Aorta (tissue), 5 donors: Measurements from ENCODE around the gene DCC. TPM values are rescaled to one million over a fixed set of nuclear protein-coding genes. Genes with fewer than 3 reads are reported as not detected.

Experiments
- ATAC-seq: fragments of 200-7000 bp; cut with Tn5 transposase; one replicate; pipeline ENCODE4 v1.9.1; 2022; ENCODE audit warnings: moderate library complexity; ENCODE audit not compliant: low FRiP score
- DNase-seq, 2 donors: peaks; one replicate each; pipeline ENCODE4 v3.0.0-alpha.2; 2020
- H3K27ac ChIP-seq, 2 donors: one replicate each; pipeline ENCODE4 v1.5.1; 2013; ENCODE audit warnings: low read length in 2 of 2, mild to moderate bottlenecking in 2 of 2, moderate library complexity in 2 of 2, control low read depth in 1 of 2, inconsistent platforms in 1 of 2, low read depth in 1 of 2
- H3K27me3 ChIP-seq, 2 donors: one replicate each; pipeline ENCODE4 v1.6.1; 2013; ENCODE audit warnings: control low read depth in 1 of 2, low read length in 1 of 2, mild to moderate bottlenecking in 1 of 2, moderate library complexity in 1 of 2; ENCODE audit not compliant: insufficient read depth in 2 of 2, control insufficient read depth in 1 of 2
- H3K36me3 ChIP-seq, 2 donors: one replicate each; pipeline ENCODE4 v1.6.1; 2013; ENCODE audit warnings: control low read depth in 1 of 2, low read length in 1 of 2, mild to moderate bottlenecking in 1 of 2; ENCODE audit not compliant: insufficient read depth in 2 of 2, control insufficient read depth in 1 of 2
- H3K4me1 ChIP-seq, 2 donors: one replicate each; pipeline ENCODE4 v1.6.1; 2013; ENCODE audit warnings: low read length in 2 of 2, control low read depth in 1 of 2, mild to moderate bottlenecking in 1 of 2, moderate library complexity in 1 of 2; ENCODE audit not compliant: insufficient read depth in 2 of 2, control insufficient read depth in 1 of 2
- H3K4me3 ChIP-seq, 2 donors: one replicate each; pipeline ENCODE4 v1.5.1; 2013; ENCODE audit warnings: low read length in 2 of 2, control low read depth in 1 of 2, mild to moderate bottlenecking in 1 of 2
- H3K9me3 ChIP-seq: one replicate; pipeline ENCODE4 v1.6.1; 2013; ENCODE audit warnings: mild to moderate bottlenecking, low read length; ENCODE audit not compliant: control insufficient read depth
- WGBS, 2 donors: extraction: QIAGEN DNeasy Blood & Tissue Kit; methylation state at CpG; one replicate each; pipeline ENCODE4 v1.1.7; 2013; 5-methylcytosine and 5-hydroxymethylcytosine counted together
- intact Hi-C, 2 donors: fragments of 100-400 bp; cut with DNase I; formaldehyde crosslinking; loops; one replicate each; pipeline versions ENCODE4 v1.14.2 to v1.15.0; 2022
- polyA plus RNA-seq, 2 donors: library from polyadenylated mRNA; stranded (reverse); fragments of 200-250 nt; gene quantifications; one replicate each; pipeline ENCODE4 v1.2.3, GENCODE V29; 2013
- total RNA-seq, 2 donors: library from RNA; stranded (reverse); fragmentation: NEBNext Ultra II Directional; extraction: Animal tissue kit (Norgen Biotek cat#: 25700); gene quantifications; one replicate each; pipeline ENCODE4 v1.2.1, GENCODE V29; 2021
- donor health status: healthy with polysubstance abuse.
- donor health status: Bipolar disorder and iron deficiency.
- donor health status: DM: no; HTN: no; CAD: no.
- donor health status: DM: no; HTN: no; CAD: no.
- donor health status: DM: yes; HTN: yes; CAD: no.

The DCC gene
- total and polyA plus RNA-seq, 4 donors = 0.78 TPM; not detected in 3

DNA sequence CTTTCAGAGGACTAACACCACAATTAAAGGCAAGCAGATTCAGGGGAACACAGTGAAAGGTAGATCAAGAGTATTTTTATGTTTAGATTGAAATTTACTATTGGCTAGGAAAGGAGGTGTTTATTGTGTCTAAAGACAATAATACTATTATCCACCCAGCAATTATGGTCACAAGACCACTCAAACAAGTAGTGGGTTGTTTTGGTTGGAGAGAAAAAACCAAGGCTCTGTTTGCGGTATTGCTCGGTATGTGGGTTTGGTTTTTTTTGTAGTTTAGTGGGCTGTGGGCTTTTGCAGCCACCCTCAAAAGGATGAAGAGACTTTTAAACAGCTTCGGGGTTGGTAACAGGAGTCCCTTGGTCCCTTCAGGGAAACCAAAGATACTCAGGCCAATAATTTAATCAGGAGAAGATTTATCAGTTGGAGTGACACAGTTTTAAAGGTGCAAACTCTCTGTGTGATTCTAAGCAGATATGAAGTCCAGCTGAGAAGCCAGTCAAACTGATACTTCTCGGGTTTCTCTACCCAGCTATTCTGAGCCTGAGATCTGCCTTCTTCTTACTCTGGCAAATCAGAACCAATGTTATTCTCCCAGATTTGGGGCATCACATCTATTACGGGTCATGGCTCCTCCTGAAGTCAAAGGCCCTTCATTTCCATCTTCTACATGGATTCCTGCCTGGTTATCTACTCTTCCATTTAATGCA, 55.3 kb downstream of the DCC start:
- Histone ChIP-seq H3K4me1 (no peaks in the 10 kb centered on the region), H3K9me3 (no peaks in the 10 kb centered on the region), H3K36me3 (no peaks in the 10 kb centered on the region), H3K4me3 (no peak overlapping the region), H3K27me3 (no peaks in the 10 kb centered on the region), H3K27ac (no peak overlapping the region)
- WGBS, 2 donors = 40 to 50% methylated on average over 5 of the region's 5 CpGs
- intact Hi-C loops = no loop called here
- DNase-seq (no peak), ATAC-seq (no peak)

DNA sequence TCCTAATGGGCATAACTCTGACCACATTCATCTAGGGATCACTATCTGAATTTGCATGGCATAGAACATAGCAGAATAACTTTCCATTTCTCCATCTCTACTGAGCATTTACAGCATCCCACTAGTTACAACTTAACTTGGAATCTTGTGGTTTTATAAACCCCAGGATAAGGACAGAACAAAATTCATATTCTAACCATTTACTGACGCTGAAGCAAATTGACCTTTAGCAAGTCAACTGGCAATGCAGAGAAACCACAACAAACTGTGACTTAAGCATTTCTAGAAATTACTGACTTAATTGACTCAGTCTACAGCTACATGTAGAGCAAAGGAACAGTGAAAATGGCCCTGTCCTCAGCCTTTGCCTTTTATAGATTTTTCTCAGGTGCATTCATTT, 61.2 kb downstream of the DCC start:
- Histone ChIP-seq H3K4me1 (no peaks in the 10 kb centered on the region), H3K27me3 (no peaks in the 10 kb centered on the region), H3K9me3 (no peaks in the 10 kb centered on the region), H3K4me3 (no peak overlapping the region), H3K36me3 (no peaks in the 10 kb centered on the region), H3K27ac (no peak overlapping the region)
- intact Hi-C loops = no loop called here
- DNase-seq (no peak), ATAC-seq (no peak)
- 87 to 88% methylated on average over 1 of the region's 1 CpG for WGBS, 2 donors

DNA sequence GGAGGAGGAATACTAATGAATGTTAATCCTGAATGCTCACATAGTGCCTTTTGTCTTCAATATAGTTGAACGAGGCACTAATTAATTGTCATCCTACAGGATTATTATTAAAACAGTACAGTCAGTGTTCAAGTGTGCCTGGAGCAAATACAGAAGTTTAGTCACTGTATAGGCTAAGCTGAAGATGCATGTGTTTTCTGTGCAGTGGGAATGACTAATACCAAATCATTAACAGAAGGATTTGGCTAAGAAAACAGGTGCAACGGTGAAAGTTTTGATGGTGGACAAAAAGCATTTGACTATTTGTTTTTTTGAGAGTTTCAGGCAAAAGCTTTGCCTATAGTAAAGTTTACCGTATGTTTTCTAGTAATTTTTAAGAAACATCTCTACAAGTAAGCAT, 62.8 kb downstream of the DCC start:
- H3K4me1 ChIP-seq = no peaks in the 10 kb centered on the region
- no peaks in the 10 kb centered on the region for H3K27me3 ChIP-seq
- H3K9me3 ChIP-seq = no peaks in the 10 kb centered on the region
- no peak overlapping the region for H3K27ac ChIP-seq
- intact Hi-C loops = no loop called here
- no peaks in the 10 kb centered on the region for H3K36me3 ChIP-seq
- no peak for ATAC-seq
- H3K4me3 ChIP-seq = no peak overlapping the region
- DNase-seq = no peak
- 56 to 89% methylated on average over 3 of the region's 3 CpGs for WGBS, 2 donors

DNA sequence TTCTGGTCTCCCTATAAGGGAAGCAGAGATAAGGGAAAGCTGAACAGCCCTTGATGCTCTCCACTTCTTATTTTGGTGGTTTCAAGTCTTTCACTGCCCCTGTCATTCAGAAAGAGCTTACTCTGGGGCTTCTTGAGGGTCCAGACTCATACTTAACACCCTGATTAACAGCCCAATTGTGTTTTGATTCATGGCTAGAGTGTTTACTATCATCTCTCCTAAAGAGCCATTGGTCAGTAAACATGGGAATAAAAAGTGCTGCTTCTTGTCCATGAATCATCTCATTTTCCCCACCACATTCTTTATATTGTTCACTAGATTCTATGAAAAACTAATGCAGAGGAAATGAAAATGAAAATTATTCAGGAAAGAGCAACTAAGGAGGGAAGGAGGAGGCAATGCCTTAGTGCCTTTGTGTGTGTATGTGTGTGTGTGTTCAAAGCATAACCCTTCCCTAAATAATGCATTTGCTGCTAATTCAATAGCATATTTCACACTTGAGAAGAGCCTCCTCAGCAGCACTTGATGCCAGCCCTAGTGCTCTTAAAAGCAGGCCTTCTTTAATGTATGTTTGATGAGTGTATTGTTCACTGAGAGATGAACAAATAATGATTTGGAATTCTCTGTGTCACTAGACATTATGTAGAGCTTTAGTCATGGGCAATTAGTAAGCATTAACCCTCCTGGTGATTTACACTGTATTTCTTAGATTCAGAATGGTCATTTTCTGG, 63.5 kb downstream of the DCC start:
- DNase-seq = no peak
- H3K36me3 ChIP-seq = no peaks in the 10 kb centered on the region
- H3K27me3 ChIP-seq = no peaks in the 10 kb centered on the region
- intact Hi-C loops = no loop called here
- no peaks in the 10 kb centered on the region for H3K9me3 ChIP-seq
- no peak overlapping the region for H3K4me3 ChIP-seq
- H3K27ac ChIP-seq = no peak overlapping the region
- H3K4me1 ChIP-seq = no peaks in the 10 kb centered on the region
- ATAC-seq = no peak

DNA sequence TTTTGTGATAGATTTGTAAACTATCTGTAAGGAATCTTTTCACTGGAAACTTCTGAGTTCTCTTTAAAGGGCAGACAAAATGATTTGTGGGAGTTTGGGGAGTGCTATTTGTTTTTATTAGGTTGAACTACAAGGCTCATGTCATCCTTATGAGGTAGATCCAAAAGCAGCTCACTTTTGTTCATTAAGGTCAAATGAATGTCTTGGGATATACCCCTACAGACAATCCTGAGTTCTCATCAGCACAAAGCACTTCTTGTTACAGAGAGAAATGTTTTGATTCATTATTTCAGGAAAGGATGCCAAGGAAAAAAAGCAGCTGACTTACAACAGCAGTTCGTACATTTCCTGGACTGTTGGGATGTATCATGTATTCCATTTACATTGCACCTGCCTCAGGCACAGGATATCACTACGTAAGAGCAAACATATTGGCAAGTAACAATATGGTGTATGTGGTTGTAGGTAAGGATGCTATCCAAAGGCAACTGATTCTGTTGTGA, 68.9 kb downstream of the DCC start:
- intact Hi-C loops = no loop called here
- Histone ChIP-seq H3K27me3 (no peaks in the 10 kb centered on the region), H3K36me3 (no peaks in the 10 kb centered on the region), H3K27ac (no peak overlapping the region), H3K9me3 (no peaks in the 10 kb centered on the region), H3K4me1 (peaks cover 0 to 2% of the 10 kb centered on the region in 2 donors), H3K4me3 (no peak overlapping the region)
- 40 to 61% methylated on average over 2 of the region's 2 CpGs for WGBS, 2 donors
- ATAC-seq (no peak), DNase-seq (no peak)

DNA sequence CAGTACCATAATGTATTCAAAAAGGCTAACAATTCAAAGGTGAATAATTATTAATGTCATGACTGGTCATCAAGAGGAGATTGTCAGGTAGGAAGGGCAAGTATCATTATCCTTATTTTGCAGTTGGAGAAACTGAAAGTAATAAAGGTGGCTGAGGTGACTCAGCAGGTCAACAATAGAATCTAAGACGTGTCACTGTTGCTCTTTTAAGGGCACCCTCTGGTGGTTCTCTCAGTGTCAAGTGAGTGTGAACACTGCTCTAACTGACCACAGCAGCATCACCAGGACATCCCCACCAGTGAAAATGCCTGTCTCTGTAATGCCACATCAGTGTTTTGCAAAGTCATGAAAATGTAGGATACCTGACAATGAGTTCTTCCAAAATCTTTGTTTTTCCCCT, 69.7 kb downstream of the DCC start:
- H3K27me3 ChIP-seq = no peaks in the 10 kb centered on the region
- no peaks in the 10 kb centered on the region for H3K9me3 ChIP-seq
- WGBS, 2 donors = 29 to 57% methylated on average over 1 of the region's 1 CpG
- no peaks in the 10 kb centered on the region for H3K36me3 ChIP-seq
- intact Hi-C loops = no loop called here
- H3K4me1 ChIP-seq = peaks cover 0 to 2% of the 10 kb centered on the region in 2 donors
- DNase-seq = no peak
- H3K4me3 ChIP-seq = no peak overlapping the region
- no peak for ATAC-seq
- H3K27ac ChIP-seq = no peak overlapping the region

DNA sequence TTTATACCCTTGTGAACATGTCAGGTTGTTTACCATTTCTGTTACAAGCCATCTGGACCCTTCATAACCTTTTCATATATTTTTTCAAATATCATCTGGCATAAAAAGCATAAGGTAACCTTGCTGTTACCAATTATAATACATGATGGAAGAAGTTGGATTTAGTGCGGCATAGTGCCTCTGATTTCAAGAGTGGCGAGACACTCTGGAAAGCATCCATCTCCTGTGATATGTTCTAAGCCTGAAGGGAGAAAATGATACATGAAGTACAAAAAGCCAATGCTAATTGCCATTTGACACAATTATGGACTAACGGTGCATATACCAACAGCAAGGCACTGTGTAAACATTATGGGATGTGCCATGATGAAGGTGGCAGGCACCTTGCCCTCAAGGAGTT, 75.1 kb downstream of the DCC start:
- no peak overlapping the region for H3K27ac ChIP-seq
- no peaks in the 10 kb centered on the region for H3K36me3 ChIP-seq
- DNase-seq (no peak), ATAC-seq (no peak)
- WGBS, 2 donors = 84 to 90% methylated on average over 3 of the region's 3 CpGs
- no peaks in the 10 kb centered on the region for H3K4me1 ChIP-seq
- H3K4me3 ChIP-seq = no peak overlapping the region
- H3K27me3 ChIP-seq = no peaks in the 10 kb centered on the region
- intact Hi-C loops = no loop called here
- no peaks in the 10 kb centered on the region for H3K9me3 ChIP-seq

DNA sequence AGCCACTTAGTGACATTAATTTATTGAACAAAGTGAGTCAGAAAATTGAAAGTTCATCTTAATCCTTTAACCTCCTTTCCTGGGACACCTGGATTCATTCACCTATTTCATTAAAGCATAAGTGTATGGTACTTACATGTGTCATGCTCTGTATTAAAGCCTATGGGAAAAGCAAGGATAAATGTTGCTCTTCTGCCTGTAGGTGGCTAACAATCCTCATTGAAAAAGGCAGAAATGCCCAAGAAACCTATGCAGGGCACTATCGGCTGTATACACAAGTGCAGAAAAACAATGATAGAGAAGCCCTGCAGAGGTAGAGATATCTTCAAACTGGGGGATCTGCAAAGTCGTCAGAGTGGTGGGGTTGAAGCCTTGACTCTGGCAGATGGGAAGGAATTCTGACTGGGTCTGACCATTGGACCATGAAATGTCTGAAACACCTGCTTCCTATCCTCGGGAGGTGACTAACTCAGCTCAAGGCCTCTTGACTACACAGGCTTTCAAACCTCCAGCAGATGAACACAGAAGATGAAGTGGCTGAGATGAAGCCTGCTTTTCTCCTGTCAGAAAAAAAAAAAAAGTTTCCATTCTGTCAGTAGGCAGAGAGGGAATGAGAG, 83.1 kb downstream of the DCC start:
- Histone ChIP-seq H3K4me3 (no peak overlapping the region), H3K4me1 (no peaks in the 10 kb centered on the region), H3K36me3 (no peaks in the 10 kb centered on the region), H3K9me3 (no peaks in the 10 kb centered on the region), H3K27ac (no peak overlapping the region), H3K27me3 (no peaks in the 10 kb centered on the region)
- intact Hi-C loops = no loop called here
- no peak for DNase-seq
- WGBS, 2 donors = 50% methylated on average over 3 of the region's 3 CpGs
- ATAC-seq = no peak

DNA sequence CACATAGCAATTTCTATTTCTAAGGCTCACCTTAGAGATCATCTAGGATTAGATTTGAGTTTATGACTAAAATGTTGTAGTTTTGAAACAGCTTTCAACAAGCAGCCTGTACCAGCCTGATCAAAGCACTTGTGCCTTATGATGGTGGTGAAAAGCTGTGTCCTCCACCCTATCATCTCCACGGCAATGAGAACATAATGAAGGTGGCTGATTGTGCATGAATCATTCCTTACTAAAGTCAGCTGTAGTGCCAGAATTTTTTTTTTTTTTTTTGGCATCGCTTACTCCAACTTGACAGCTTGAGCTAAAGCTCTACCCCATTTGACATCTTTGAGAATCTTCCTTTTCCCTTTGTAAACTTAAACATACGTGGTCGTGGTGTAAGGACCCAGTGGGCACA, 86.0 kb downstream of the DCC start:
- Histone ChIP-seq H3K36me3 (no peaks in the 10 kb centered on the region), H3K9me3 (no peaks in the 10 kb centered on the region), H3K27ac (no peak overlapping the region), H3K27me3 (no peaks in the 10 kb centered on the region), H3K4me1 (no peaks in the 10 kb centered on the region), H3K4me3 (no peak overlapping the region)
- WGBS, 2 donors = 71 to 74% methylated on average over 4 of the region's 4 CpGs
- intact Hi-C loops = no loop called here
- DNase-seq = no peak
- ATAC-seq = no peak
